T47D (cell line): ENCODE results near the gene NDUFA3.

Experiments
- DNase-seq, 2 experiments: peaks; one replicate each; pipeline versions ENCODE4 v3.0.0 to v3.0.0-alpha.2; 2011 to 2012; ENCODE audit warnings: low read depth in 1 of 2, low spot score in 1 of 2
- JUND ChIP-seq: IDR thresholded peaks from 2 replicates; pipeline ENCODE4 v1.6.1; 2012; ENCODE audit warnings: low read depth
- in situ Hi-C: cut with HindIII; loops from 2 replicates; pipeline ENCODE4 v1.10.0; 2016; ENCODE audit warnings: low sequenced_read_pairs, low pct_unique_long_range_greater_than_20kb

NDUFA3 gene

GRCh38 chr19:54152878-54153524 lies 50.3 kb downstream of the NDUFA3 start:
- TF ChIP-seq JUND, result no peak
- DNase-seq, result no peak
- in situ Hi-C loops, result no loop called here

- no peak for DNase-seq
- in situ Hi-C loops, result no loop called here
- TF ChIP-seq JUND, result no peak
Observed at GRCh38 chr19:54153731-54154326, 51.2 kb downstream of the NDUFA3 start.

DNA sequence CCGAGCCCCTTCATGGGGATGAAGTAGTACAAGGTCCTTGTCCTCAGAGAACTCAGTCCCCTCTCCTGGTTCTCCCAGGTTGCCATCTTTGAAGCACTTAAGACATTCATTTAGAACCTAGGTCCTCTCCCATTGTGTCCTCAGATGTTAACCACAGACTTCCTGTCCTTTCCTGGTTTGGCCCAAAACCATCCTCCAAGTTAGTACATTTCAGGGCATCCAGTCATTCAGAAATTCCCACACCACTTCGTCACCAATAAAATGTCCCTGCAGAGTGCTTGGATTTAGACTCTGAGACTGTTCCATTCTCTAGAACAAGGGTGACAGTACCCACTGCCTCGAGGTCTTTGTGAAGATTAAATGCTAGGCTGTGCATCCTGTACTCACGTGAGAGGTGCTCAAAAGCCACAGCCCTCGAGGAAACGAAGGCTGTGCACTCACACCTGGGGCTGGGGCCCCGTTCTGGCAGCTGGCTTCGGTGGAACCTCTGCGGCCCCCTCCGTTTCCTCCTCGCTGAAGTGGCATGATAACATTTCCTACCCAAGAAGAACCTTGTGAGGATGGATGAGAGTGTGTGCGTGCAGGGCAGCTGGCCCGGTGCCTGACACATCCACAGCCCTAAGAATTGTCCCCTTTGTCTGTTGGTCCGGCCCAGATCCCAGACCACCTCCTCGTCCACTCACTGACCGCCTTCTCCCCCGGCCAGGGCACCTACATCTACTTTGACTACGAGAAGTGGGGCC lies 52.1 kb downstream of the NDUFA3 start:
- no peak for DNase-seq
- TF ChIP-seq JUND, result no peak
- in situ Hi-C loops, result no loop called here

- no peak for TF ChIP-seq JUND
- in situ Hi-C loops, result no loop called here
Observed at GRCh38 chr19:54155694-54156093, 53.0 kb downstream of the NDUFA3 start.

DNA sequence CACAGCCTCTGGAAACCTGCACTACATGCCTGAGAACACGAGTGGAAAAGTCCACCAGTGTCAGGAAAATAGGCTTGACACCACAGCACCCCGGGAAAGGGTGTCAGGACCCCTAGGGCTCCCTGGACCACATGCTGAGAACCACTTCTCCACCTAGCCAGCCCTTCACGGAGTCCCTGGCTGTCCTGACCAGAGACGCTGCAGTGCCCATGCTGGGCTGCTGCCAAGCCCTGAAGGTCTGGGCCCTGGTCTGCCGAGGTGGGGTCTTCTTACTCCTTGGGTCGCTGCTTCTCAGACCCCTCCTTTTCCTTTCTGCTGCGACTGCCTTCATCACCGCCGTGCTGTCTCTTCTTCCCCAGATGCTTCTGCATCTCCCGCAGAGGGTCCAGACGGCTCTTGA lies 53.8 kb downstream of the NDUFA3 start:
- DNase-seq, result no peak
- in situ Hi-C loops, result no loop called here
- TF ChIP-seq JUND, result no peak

More at GRCh38 chr19:54155694-54156093, 53.0 kb downstream of the NDUFA3 start:
- DNase-seq, result no peak

- no peak for TF ChIP-seq JUND
- DNase-seq, result peak in 1 of 2 experiments; percentile 77
- in situ Hi-C loops, result no loop called here
Observed at GRCh38 chr19:54156953-54157352, 54.3 kb downstream of the NDUFA3 start.
